HUDEP-2 (cell line): ENCODE data around the gene FRA10AC1.

ENCODE experiments used
- DNase-seq, 76 experiments: peaks; one replicate each; lab custom pipeline; 2025; ENCODE audit not compliant: unreplicated experiment in 76 of 76; lab: John Stamatoyannopoulos, UW

Gene FRA10AC1

GRCh38 chr10:93702210-93703001, at the start of gene FRA10AC1:
Gene FRA10AC1, minus strand, starts transcription at chr10:93702592. Its CDS starts 2,486 bp downstream, at chr10:93700106.
- DNase-seq: peak; percentile 23 to 91 (median 81)

GRCh38 chr10:93751832-93752231, 49.4 kb upstream of the FRA10AC1 start:
- DNase-seq: peak in 1 of 76 experiments; percentile 4

GRCh38 chr10:93751124-93751523, 48.7 kb upstream of the FRA10AC1 start:
- no peak for DNase-seq

- no peak for DNase-seq
These were observed 46.9 kb upstream of the FRA10AC1 start for GRCh38 chr10:93749218-93749799.

- DNase-seq: no peak
These were observed 44.5 kb upstream of the FRA10AC1 start for GRCh38 chr10:93746844-93747284.

GRCh38 chr10:93745408-93746065, 43.1 kb upstream of the FRA10AC1 start:
- peak in 6 of 76 experiments; percentile 3 to 10 (median 8) for DNase-seq

GRCh38 chr10:93742633-93743349, 40.4 kb upstream of the FRA10AC1 start:
- DNase-seq: no peak

GRCh38 chr10:93741367-93741766, 39.0 kb upstream of the FRA10AC1 start:
- DNase-seq: no peak

GRCh38 chr10:93726024-93726423, 23.6 kb upstream of the FRA10AC1 start:
- DNase-seq: no peak

GRCh38 chr10:93723153-93723552, 20.8 kb upstream of the FRA10AC1 start:
- no peak for DNase-seq

GRCh38 chr10:93722550-93722949, 20.2 kb upstream of the FRA10AC1 start:
- no peak for DNase-seq

- no peak for DNase-seq
These were observed 17.5 kb upstream of the FRA10AC1 start for GRCh38 chr10:93719901-93720300.

- peak in 1 of 76 experiments; percentile 10 for DNase-seq
These were observed 16.7 kb upstream of the FRA10AC1 start for GRCh38 chr10:93718937-93719725.

GRCh38 chr10:93716766-93717165, 14.4 kb upstream of the FRA10AC1 start:
- DNase-seq: no peak

- no peak for DNase-seq
These were observed 13.0 kb upstream of the FRA10AC1 start for GRCh38 chr10:93715345-93715744.

GRCh38 chr10:93712593-93712992, 10.2 kb upstream of the FRA10AC1 start:
- no peak for DNase-seq

- no peak for DNase-seq
These were observed 9.5 kb upstream of the FRA10AC1 start for GRCh38 chr10:93711891-93712290.

- no peak for DNase-seq
These were observed 8.0 kb upstream of the FRA10AC1 start for GRCh38 chr10:93710333-93710909.

GRCh38 chr10:93707623-93708022, 5.2 kb upstream of the FRA10AC1 start:
- DNase-seq: no peak

- no peak for DNase-seq
These were observed 2.1 kb upstream of the FRA10AC1 start for GRCh38 chr10:93704451-93704850.
